Hepatocyte (in vitro differentiated cells): ENCODE measurements around the gene ROR1. TPM values are rescaled to one million over a fixed set of nuclear protein-coding genes. Genes with fewer than 3 reads are reported as not detected.

Experiments
- DNase-seq: peaks from one replicate; pipeline ENCODE4 v3.0.0-alpha.2; 2016; ENCODE audit warnings: low spot score
- H2AFZ ChIP-seq: fragments of 200-600 bp; sonication (generic); 2 replicates; pipeline ENCODE4 v1.6.0; 2016; ENCODE audit warnings: antibody characterized with exemption, mild to moderate bottlenecking
- H3K27ac ChIP-seq: fragments of 200-600 bp; sonication (generic); 2 replicates; pipeline ENCODE4 v1.5.1; 2016; ENCODE audit warnings: mild to moderate bottlenecking
- H3K27me3 ChIP-seq: fragments of 200-600 bp; sonication (generic); 2 replicates; pipeline ENCODE4 v1.6.1; 2016
- H3K36me3 ChIP-seq: fragments of 200-600 bp; sonication (generic); replicated peaks from 2 replicates; pipeline ENCODE4 v1.5.1; 2016; ENCODE audit warnings: low read depth; ENCODE audit not compliant: insufficient read depth
- H3K4me1 ChIP-seq: fragments of 200-600 bp; sonication (generic); 2 replicates; pipeline ENCODE4 v1.5.1; 2016; ENCODE audit warnings: mild to moderate bottlenecking, moderate library complexity; ENCODE audit not compliant: insufficient read depth
- H3K4me2 ChIP-seq: fragments of 200-600 bp; sonication (generic); 2 replicates; pipeline ENCODE4 v1.6.0; 2016
- H3K4me3 ChIP-seq: fragments of 200-600 bp; sonication (generic); 2 replicates; pipeline ENCODE4 v1.5.1; 2016; ENCODE audit warnings: mild to moderate bottlenecking
- H3K79me2 ChIP-seq: fragments of 200-600 bp; sonication (generic); 2 replicates; pipeline ENCODE4 v1.6.0; 2017; ENCODE audit warnings: mild to moderate bottlenecking
- H3K9me2 ChIP-seq: fragments of 200-600 bp; sonication (generic); replicated peaks from 2 replicates; pipeline ENCODE4 v1.6.0; 2017; ENCODE audit warnings: mild to moderate bottlenecking; ENCODE audit not compliant: insufficient read depth
- H3K9me3 ChIP-seq: fragments of 200-600 bp; sonication (generic); 2 replicates; pipeline ENCODE4 v1.5.1; 2016; ENCODE audit warnings: low read depth, mild to moderate bottlenecking
- H4K20me1 ChIP-seq: fragments of 200-600 bp; sonication (generic); 2 replicates; pipeline ENCODE4 v1.6.0; 2016; ENCODE audit warnings: mild to moderate bottlenecking; ENCODE audit not compliant: insufficient read depth, poor library complexity, severe bottlenecking
- CTCF ChIP-seq: fragments of 200-600 bp; sonication (generic); IDR thresholded peaks from 2 replicates; pipeline ENCODE4 v1.5.1; 2016; ENCODE audit warnings: antibody characterized with exemption, mild to moderate bottlenecking; ENCODE audit not compliant: poor library complexity
- EZH2 ChIP-seq: fragments of 200-600 bp; sonication (generic); IDR thresholded peaks from 2 replicates; pipeline ENCODE4 v1.6.1; 2016; ENCODE audit warnings: antibody characterized with exemption, mild to moderate bottlenecking, borderline replicate concordance
- EZH2phosphoT487 ChIP-seq: fragments of 200-600 bp; sonication (generic); IDR thresholded peaks from one replicate; pipeline ENCODE4 v1.6.1; 2018; ENCODE audit warnings: antibody characterized with exemption, mild to moderate bottlenecking, low read depth, moderate library complexity; ENCODE audit not compliant: unreplicated experiment, severe bottlenecking
- WGBS: methylation state at CpG from one replicate; pipeline ENCODE4 v1.1.6; 2016; ENCODE audit warnings: low lambda C conversion rate; ENCODE audit errors: missing lambda C conversion rate; 5-methylcytosine and 5-hydroxymethylcytosine counted together
- polyA plus RNA-seq: library from polyadenylated mRNA; unstranded; fragments of >200 nt; fragmentation: Nextera tagmentation; extraction: Ambion mirVana; gene quantifications from 2 replicates; pipeline ENCODE4 v1.2.1, GENCODE V29; 2016
- total RNA-seq: library from RNA; depleted of rRNA; stranded (reverse); fragments of >200 nt; gene quantifications from 2 replicates; pipeline ENCODE4 v1.2.3, GENCODE V29; 2014

The ROR1 gene
- total and polyA plus RNA-seq, 2 experiments from 2014 or later: 16.4 to 27.7 TPM

DNA sequence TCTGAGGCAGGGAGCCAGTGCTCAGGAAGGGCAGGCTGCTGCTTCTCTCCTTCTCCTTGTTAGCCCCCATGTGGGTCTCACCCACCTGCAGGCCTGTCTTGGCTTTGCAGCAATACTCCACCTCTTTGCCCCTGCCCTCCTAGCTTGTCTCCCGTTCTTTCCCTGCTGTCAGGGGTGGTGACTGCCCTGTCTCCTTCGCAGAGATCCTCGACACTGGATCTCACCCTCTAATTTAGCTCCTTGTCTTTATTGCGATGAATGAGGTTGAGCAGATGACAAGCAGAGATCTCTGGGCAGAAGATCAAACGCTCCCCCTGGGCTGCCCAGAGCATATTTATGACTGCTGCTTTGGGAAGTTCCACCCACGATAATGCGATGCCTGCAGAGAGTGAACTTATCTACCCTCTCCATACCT, 199.2 kb downstream of the ROR1 start:
- Histone ChIP-seq H3K79me2 (peaks cover 16% of the 10 kb centered on the region), H3K27ac (no peak overlapping the region), H4K20me1 (no peaks in the 10 kb centered on the region), H3K27me3 (no peaks in the 10 kb centered on the region), H3K4me2 (no peak overlapping the region), H3K9me2 (no peaks in the 10 kb centered on the region), H3K9me3 (no peaks in the 10 kb centered on the region), H2AFZ (no peak overlapping the region), H3K4me3 (no peak overlapping the region), H3K4me1 (peaks cover 12% of the 10 kb centered on the region), H3K36me3 (no peaks in the 10 kb centered on the region)
- no peak for DNase-seq
- 65% methylated on average over 7 of the region's 7 CpGs for WGBS
- TF ChIP-seq CTCF: no peak
- no peak for TF ChIP-seq EZH2phosphoT487

- 84% methylated on average over 6 of the region's 6 CpGs for WGBS
- Histone ChIP-seq H3K27me3 (no peaks in the 10 kb centered on the region), H3K36me3 (no peaks in the 10 kb centered on the region), H2AFZ (no peak overlapping the region), H3K9me3 (no peaks in the 10 kb centered on the region), H3K4me3 (no peak overlapping the region), H4K20me1 (no peaks in the 10 kb centered on the region), H3K4me1 (no peaks in the 10 kb centered on the region), H3K79me2 (peaks cover 16% of the 10 kb centered on the region), H3K27ac (no peak overlapping the region), H3K4me2 (no peak overlapping the region), H3K9me2 (no peaks in the 10 kb centered on the region)
- no peak for DNase-seq
- TF ChIP-seq EZH2phosphoT487: no peak
- no peak for TF ChIP-seq EZH2
Observed at GRCh38 chr1:63974966-63975365, 201.1 kb downstream of the ROR1 start.

DNA sequence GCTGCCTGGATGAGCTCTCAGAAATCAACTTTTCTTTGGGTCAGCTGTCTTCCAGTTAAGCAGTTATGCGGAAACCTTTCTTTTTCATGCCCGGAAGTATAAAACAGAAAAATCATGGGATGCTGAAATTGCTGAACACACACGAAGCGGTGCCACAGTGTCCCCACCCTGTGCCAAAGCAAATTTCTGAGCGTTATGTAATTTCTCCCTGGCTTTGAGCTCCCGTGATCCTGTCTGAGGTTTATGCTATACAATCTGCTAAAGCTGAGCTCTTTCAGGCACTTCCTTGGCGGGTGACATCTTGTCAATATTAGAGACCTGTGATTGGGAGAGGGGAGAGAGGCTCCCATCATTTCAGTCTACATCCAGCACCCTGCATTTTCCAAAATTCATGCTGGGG, 201.7 kb downstream of the ROR1 start:
- H3K79me2 ChIP-seq: peaks cover 15% of the 10 kb centered on the region
- H3K27ac ChIP-seq: no peak overlapping the region
- H2AFZ ChIP-seq: no peak overlapping the region
- no peak for DNase-seq
- H3K9me3 ChIP-seq: no peaks in the 10 kb centered on the region
- no peaks in the 10 kb centered on the region for H3K4me1 ChIP-seq
- no peaks in the 10 kb centered on the region for H3K27me3 ChIP-seq
- WGBS: 86% methylated on average over 7 of the region's 7 CpGs
- H3K4me3 ChIP-seq: no peak overlapping the region
- no peak for TF ChIP-seq EZH2
- no peak for TF ChIP-seq EZH2phosphoT487
- no peak for TF ChIP-seq CTCF
- H4K20me1 ChIP-seq: no peaks in the 10 kb centered on the region
- H3K36me3 ChIP-seq: no peaks in the 10 kb centered on the region
- H3K4me2 ChIP-seq: no peak overlapping the region
- H3K9me2 ChIP-seq: no peaks in the 10 kb centered on the region

DNA sequence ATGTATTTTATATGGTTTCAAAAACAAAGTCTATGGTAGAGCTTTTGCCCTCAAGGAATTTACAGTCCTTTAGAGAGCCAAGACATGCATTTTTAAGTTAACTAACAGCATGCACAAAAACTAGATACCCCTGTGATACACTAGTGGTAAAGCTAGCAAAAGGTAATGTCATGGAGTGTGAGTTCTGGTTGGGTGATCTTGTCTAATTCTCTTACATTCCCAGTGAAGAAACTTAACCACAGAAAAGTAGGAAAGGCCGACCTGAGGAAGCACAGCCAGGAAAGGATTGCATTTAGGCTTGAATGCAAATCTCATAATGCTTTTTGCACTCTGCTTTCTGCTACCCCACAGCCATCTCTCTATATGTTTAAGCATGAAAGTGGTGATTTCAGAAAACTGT, 202.2 kb downstream of the ROR1 start:
- no peaks in the 10 kb centered on the region for H4K20me1 ChIP-seq
- no peaks in the 10 kb centered on the region for H3K27me3 ChIP-seq
- H3K4me1 ChIP-seq: no peaks in the 10 kb centered on the region
- DNase-seq: no peak
- peaks cover 11% of the 10 kb centered on the region for H3K79me2 ChIP-seq
- H2AFZ ChIP-seq: no peak overlapping the region
- H3K4me3 ChIP-seq: no peak overlapping the region
- H3K9me2 ChIP-seq: no peaks in the 10 kb centered on the region
- no peak for TF ChIP-seq CTCF
- no peak for TF ChIP-seq EZH2phosphoT487
- no peak for TF ChIP-seq EZH2
- no peaks in the 10 kb centered on the region for H3K9me3 ChIP-seq
- H3K4me2 ChIP-seq: no peak overlapping the region
- 68% methylated on average over 1 of the region's 1 CpG for WGBS
- no peaks in the 10 kb centered on the region for H3K36me3 ChIP-seq
- no peak overlapping the region for H3K27ac ChIP-seq
